Measurements from ENCODE around the gene NDUFV2. TPM values are rescaled to one million over a fixed set of nuclear protein-coding genes. Genes with fewer than 3 reads are reported as not detected.

NDUFV2 gene
- total RNA-seq, 4 donors from 2014 or later: 84.9 to 111 (median 108) TPM

- TF ChIP-seq POLR2A (IDR thresholded peaks at IDR 0.05) (no peak), CTCF (IDR thresholded peaks at IDR 0.05) (no peak)
- intact Hi-C loops (cut with DNase I; ENCODE audit: low total_unique reads): no loop called here
- DNase-seq (ENCODE audit: low spot score in 2 of 2): no peak
- 82 to 86% methylated on average over 2 of the region's 2 CpGs for WGBS, 2 donors
- H3K4me3 ChIP-seq (ENCODE audit: low read depth, poor library complexity, severe bottlenecking): no peak overlapping the region
These were observed 6.4 kb downstream of the NDUFV2 start for GRCh38 chr18:9108911-9109310.

GRCh38 chr18:9109523-9109922 lies 7.0 kb downstream of the NDUFV2 start:
- 31 to 34% methylated on average over 4 of the region's 4 CpGs for WGBS, 2 donors
- no peak for TF ChIP-seq POLR2A (IDR thresholded peaks at IDR 0.05)
- TF ChIP-seq CTCF (IDR thresholded peaks at IDR 0.05): no peak

GRCh38 chr18:9113468-9114149 lies 11.1 kb downstream of the NDUFV2 start:
- no peak overlapping the region for H3K4me3 ChIP-seq (ENCODE audit: low read depth, poor library complexity, severe bottlenecking)
- intact Hi-C loops (cut with DNase I; ENCODE audit: low total_unique reads): no loop called here
- WGBS, 2 donors: 55 to 59% methylated on average over 7 of the region's 7 CpGs
- no peak for TF ChIP-seq POLR2A (IDR thresholded peaks at IDR 0.05)
- no peak for TF ChIP-seq CTCF (IDR thresholded peaks at IDR 0.05)
- DNase-seq (ENCODE audit: low spot score in 2 of 2): no peak

More at GRCh38 chr18:9109523-9109922, 7.0 kb downstream of the NDUFV2 start:
- intact Hi-C loops (cut with DNase I; ENCODE audit: low total_unique reads): no loop called here
- no peak overlapping the region for H3K4me3 ChIP-seq (ENCODE audit: low read depth, poor library complexity, severe bottlenecking)
- no peak for DNase-seq (ENCODE audit: low spot score in 2 of 2)

GRCh38 chr18:9115984-9116383 lies 13.5 kb downstream of the NDUFV2 start:
- intact Hi-C loops (cut with DNase I; ENCODE audit: low total_unique reads): no loop called here
- no peak for DNase-seq (ENCODE audit: low spot score in 2 of 2)

GRCh38 chr18:9117980-9118841 lies 15.7 kb downstream of the NDUFV2 start:
- intact Hi-C loops (cut with DNase I; ENCODE audit: low total_unique reads): no loop called here
- no peak for DNase-seq (ENCODE audit: low spot score in 2 of 2)
- TF ChIP-seq POLR2A (IDR thresholded peaks at IDR 0.05): no peak
- no peak for TF ChIP-seq CTCF (IDR thresholded peaks at IDR 0.05)
- H3K4me3 ChIP-seq (ENCODE audit: low read depth, poor library complexity, severe bottlenecking): no peak overlapping the region
- 19 to 30% methylated on average over 5 of the region's 5 CpGs for WGBS, 2 donors

More at GRCh38 chr18:9115984-9116383, 13.5 kb downstream of the NDUFV2 start:
- no peak for TF ChIP-seq POLR2A (IDR thresholded peaks at IDR 0.05)
- TF ChIP-seq CTCF (IDR thresholded peaks at IDR 0.05): no peak
- H3K4me3 ChIP-seq (ENCODE audit: low read depth, poor library complexity, severe bottlenecking): no peak overlapping the region

All from lower leg skin (tissue), 4 donors.